Endothelial cell of umbilical vein (primary cell): ENCODE measurements around the gene SHKBP1. TPM values are rescaled to one million over a fixed set of nuclear protein-coding genes. Genes with fewer than 3 reads are reported as not detected.

Experiments
- BruUV-seq: library from RNA; stranded (reverse); fragments of 400-500 nt; replicated peaks from 2 replicates; lab custom pipeline; 2021; lab: Mats Ljungman, UMichigan
- CTCF ChIA-PET: fragments of 300-600, 350-600 bp; sonication (Branson Sonifier 250); formaldehyde crosslinking; loops from one replicate; lab custom pipeline; 2021; ENCODE audit warnings: antibody characterized with exemption, inconsistent platforms; lab: Charles Lee
- POLR2A ChIA-PET: fragments of 300-600, 350-600 bp; sonication (Branson Sonifier 250); formaldehyde crosslinking; loops from one replicate; lab custom pipeline; 2021; ENCODE audit warnings: antibody characterized with exemption, inconsistent platforms; lab: Charles Lee
- DNase-seq: peaks from one replicate; pipeline ENCODE4 v3.0.0-alpha.2; 2011; ENCODE audit warnings: low read depth, low spot score
- FAIRE-seq: peaks from 2 replicates; lab custom pipeline; 2011; peaks lifted over from hg19 to GRCh38; lab: Jason Lieb, UNC
- H2AFZ ChIP-seq: 2 replicates; pipeline ENCODE4 v1.6.0; 2012; ENCODE audit warnings: low read depth, low read length, control low read depth, inconsistent platforms
- H3K27ac ChIP-seq: 2 replicates; pipeline ENCODE4 v1.5.1; 2011; ENCODE audit warnings: low read depth, mild to moderate bottlenecking, control low read depth, low read length, moderate library complexity; ENCODE audit not compliant: insufficient read depth
- H3K27me3 ChIP-seq, 2 experiments: 2 replicates each; pipeline versions ENCODE4 v1.6.0 to v1.6.1; 2011; ENCODE audit warnings: low read length in 2 of 2, mixed read lengths in 1 of 2; ENCODE audit not compliant: control insufficient read depth in 2 of 2, insufficient read depth in 2 of 2
- H3K36me3 ChIP-seq, 2 experiments: 2 replicates in 1 of 2; 3 replicates in 1 of 2; pipeline ENCODE4 v1.5.1; 2011; ENCODE audit warnings: low read length in 2 of 2, mild to moderate bottlenecking in 1 of 2, moderate library complexity in 1 of 2; ENCODE audit not compliant: control insufficient read depth in 2 of 2, insufficient read depth in 2 of 2; ENCODE audit errors: extremely low read depth in 1 of 2
- H3K4me1 ChIP-seq: 3 replicates; pipeline ENCODE4 v1.5.1; 2011; ENCODE audit warnings: mild to moderate bottlenecking, low read length; ENCODE audit not compliant: control insufficient read depth, insufficient read depth; ENCODE audit errors: extremely low read depth
- H3K4me2 ChIP-seq: 2 replicates; pipeline ENCODE4 v1.6.1; 2011; ENCODE audit warnings: low read length, control low read depth, mixed read lengths; ENCODE audit not compliant: insufficient read depth
- H3K4me3 ChIP-seq, 3 experiments: fragments of 200-600 bp in 1 of 3; sonication (generic), shearing (Covaris generic) in 1 of 3; replicated peaks in 1 of 3; 2 replicates each; pipeline ENCODE4 v1.5.1; 2011 to 2016; ENCODE audit warnings: control low read depth in 3 of 3, low read length in 3 of 3, mild to moderate bottlenecking in 2 of 3, inconsistent platforms in 1 of 3, low read depth in 1 of 3, moderate library complexity in 1 of 3; ENCODE audit not compliant: insufficient read depth in 1 of 3
- H3K79me2 ChIP-seq: 2 replicates; pipeline ENCODE4 v1.6.0; 2012; ENCODE audit warnings: low read length, inconsistent platforms; ENCODE audit not compliant: control insufficient read depth, insufficient read depth
- H3K9ac ChIP-seq: replicated peaks from 2 replicates; pipeline ENCODE3; 2011; ENCODE audit warnings: low read length, control low read depth; ENCODE audit not compliant: insufficient read depth; ENCODE audit errors: extremely low read depth
- H3K9me1 ChIP-seq: replicated peaks from 3 replicates; pipeline ENCODE4 v1.6.0; 2011; ENCODE audit warnings: mild to moderate bottlenecking, low read length; ENCODE audit not compliant: control insufficient read depth, insufficient read depth; ENCODE audit errors: extremely low read depth
- H3K9me3 ChIP-seq: replicated peaks from 2 replicates; pipeline ENCODE4 v1.5.1; 2012; ENCODE audit warnings: low read length, inconsistent platforms; ENCODE audit not compliant: control insufficient read depth, insufficient read depth
- H4K20me1 ChIP-seq: replicated peaks from 2 replicates; pipeline ENCODE3; 2011; ENCODE audit warnings: mild to moderate bottlenecking, low read length; ENCODE audit not compliant: control insufficient read depth, insufficient read depth; ENCODE audit errors: extremely low read depth
- CTCF ChIP-seq, 2 donors: IDR thresholded peaks; 1 replicate in 1 of 2; 2 replicates in 1 of 2; pipeline ENCODE4 v1.5.1; 2011; ENCODE audit warnings: low read length in 2 of 2, mild to moderate bottlenecking in 2 of 2, moderate library complexity in 2 of 2, control low read depth in 1 of 2, inconsistent platforms in 1 of 2, low read depth in 1 of 2; ENCODE audit not compliant: insufficient read depth in 1 of 2; ENCODE audit errors: extremely low read depth in 1 of 2
- EZH2 ChIP-seq: IDR thresholded peaks from 2 replicates; pipeline ENCODE4 v1.6.1; 2012; ENCODE audit warnings: borderline replicate concordance, low read depth, mild to moderate bottlenecking, moderate library complexity, low read length, inconsistent platforms; ENCODE audit not compliant: severe bottlenecking
- FOS ChIP-seq: IDR thresholded peaks from 2 replicates; pipeline ENCODE4 v1.6.1; 2011; ENCODE audit warnings: mild to moderate bottlenecking, low read length, moderate library complexity, borderline replicate concordance; ENCODE audit not compliant: insufficient read depth
- GATA2 ChIP-seq: IDR thresholded peaks from 2 replicates; pipeline ENCODE4 v1.7.0; 2011; ENCODE audit warnings: low read depth, mild to moderate bottlenecking, moderate library complexity, mixed read lengths, low read length; ENCODE audit not compliant: insufficient read length, insufficient read depth
- JUN ChIP-seq: IDR thresholded peaks from 2 replicates; pipeline ENCODE4 v1.6.1; 2011; ENCODE audit warnings: borderline replicate concordance, low read depth; ENCODE audit not compliant: insufficient read length, insufficient read depth
- MAX ChIP-seq: IDR thresholded peaks from 2 replicates; pipeline ENCODE4 v1.6.1; 2011; ENCODE audit not compliant: insufficient read depth, insufficient read length
- MYC ChIP-seq: IDR thresholded peaks from one replicate; pipeline ENCODE4 v1.6.1; 2011; ENCODE audit warnings: mild to moderate bottlenecking, low read depth, low read length
- POLR2A ChIP-seq: IDR thresholded peaks from 2 replicates; pipeline ENCODE4 v1.6.1; 2012; ENCODE audit warnings: low read depth, mild to moderate bottlenecking, control low read depth, low read length
- dilution Hi-C: fragments of 300-500 bp; cut with MboI; formaldehyde crosslinking; loops from one replicate; pipeline ENCODE4 v1.15.0; 2019; ENCODE audit warnings: low sequenced_read_pairs; ENCODE audit not compliant: extremely low pct_ligation_motif_present
- intact Hi-C: fragments of 100-400 bp; cut with micrococcal nuclease; formaldehyde crosslinking; loops from one replicate; pipeline ENCODE4 v1.10.0; 2022
- polyA plus RNA-seq, 4 experiments: library from polyadenylated mRNA; depleted of rRNA in 3 of 4; stranded (reverse) in 3 of 4; unstranded in 1 of 4; fragments of >200 nt; gene quantifications; 2 replicates each; pipeline versions ENCODE4 v1.2.1 to v1.2.3, GENCODE V29; 2011 to 2012; ENCODE audit warnings: missing spikeins in 1 of 4
- total RNA-seq: library from RNA; stranded (reverse); gene quantifications from 2 replicates; pipeline ENCODE4 v1.2.3, GENCODE V29; 2021

SHKBP1 gene
- total and polyA plus RNA-seq, 2 donors (not counting 3 experiments of a cell fraction or from before 2014, with no cell fraction given) = 106 to 113 TPM

- Histone ChIP-seq H3K27ac (peak overlapping the region; percentile 44), H3K9me3 (no peaks in the 10 kb centered on the region), H3K9me1 (no peaks in the 10 kb centered on the region), H4K20me1 (no peaks in the 10 kb centered on the region), H3K4me3 (no peak overlapping the region), H2AFZ (no peak overlapping the region), H3K4me1 (peaks cover 20% of the 10 kb centered on the region), H3K9ac (no peak overlapping the region), H3K4me2 (no peak overlapping the region), H3K27me3 (no peaks in the 10 kb centered on the region), H3K36me3 (peaks cover 3 to 4% of the 10 kb centered on the region in 2 experiments), H3K79me2 (no peaks in the 10 kb centered on the region)
- no peak for FAIRE-seq
- DNase-seq = no peak
- no TSS peak for BruUV-seq
- intact Hi-C loops (no loop called here), dilution Hi-C loops (no loop called here)
- TF ChIP-seq MAX = no peak
- TF ChIP-seq JUN = no peak
- no peak for TF ChIP-seq POLR2A
- TF ChIP-seq FOS = no peak
- no peak for TF ChIP-seq CTCF (IDR thresholded peaks at IDR 0.05; ENCODE audit: extremely low read depth in 1 of 2, insufficient read depth in 1 of 2, low read depth in 1 of 2, low read length in 2 of 2)
- TF ChIP-seq EZH2 = no peak
- TF ChIP-seq MYC = no peak
- TF ChIP-seq GATA2 = no peak
- ChIA-PET CTCF (interaction anchor here (0.8 to 1.0 kb wide), 2 partner anchors 9 to 14 kb away, joined by 3 read pairs; no protein-coding TSS in a partner anchor), POLR2A (no interaction called here)
Observed at GRCh38 chr19:40588926-40589569, 12.4 kb downstream of the SHKBP1 start.
